Muscle layer of duodenum (tissue), 2 donors: ENCODE results near the gene SSH2.

Source experiments
- H3K27ac ChIP-seq: one replicate; pipeline ENCODE4 v1.7.0; 2013; ENCODE audit warnings: mild to moderate bottlenecking, low read length
- H3K27me3 ChIP-seq: one replicate; pipeline ENCODE4 v1.7.0; 2013; ENCODE audit warnings: low read depth, mild to moderate bottlenecking, control low read depth, low read length
- H3K36me3 ChIP-seq, 2 donors: one replicate each; pipeline ENCODE4 v1.7.0; 2013; ENCODE audit warnings: low read length in 2 of 2, control low read depth in 1 of 2, mild to moderate bottlenecking in 1 of 2; ENCODE audit not compliant: insufficient read depth in 2 of 2, control insufficient read depth in 1 of 2
- H3K4me1 ChIP-seq, 2 donors: one replicate each; pipeline ENCODE4 v1.7.0; 2013; ENCODE audit warnings: low read length in 2 of 2, mild to moderate bottlenecking in 2 of 2, control low read depth in 1 of 2, moderate library complexity in 1 of 2; ENCODE audit not compliant: insufficient read depth in 2 of 2, control insufficient read depth in 1 of 2
- H3K4me3 ChIP-seq, 2 donors: one replicate each; pipeline ENCODE4 v1.7.0; 2013; ENCODE audit warnings: low read length in 2 of 2, low read depth in 1 of 2, mild to moderate bottlenecking in 1 of 2
- H3K9me3 ChIP-seq, 2 donors: one replicate each; pipeline ENCODE4 v1.7.0; 2013; ENCODE audit warnings: low read length in 2 of 2, control low read depth in 1 of 2, mild to moderate bottlenecking in 1 of 2; ENCODE audit not compliant: control insufficient read depth in 1 of 2
- donor health status: healthy.

The SSH2 gene

DNA sequence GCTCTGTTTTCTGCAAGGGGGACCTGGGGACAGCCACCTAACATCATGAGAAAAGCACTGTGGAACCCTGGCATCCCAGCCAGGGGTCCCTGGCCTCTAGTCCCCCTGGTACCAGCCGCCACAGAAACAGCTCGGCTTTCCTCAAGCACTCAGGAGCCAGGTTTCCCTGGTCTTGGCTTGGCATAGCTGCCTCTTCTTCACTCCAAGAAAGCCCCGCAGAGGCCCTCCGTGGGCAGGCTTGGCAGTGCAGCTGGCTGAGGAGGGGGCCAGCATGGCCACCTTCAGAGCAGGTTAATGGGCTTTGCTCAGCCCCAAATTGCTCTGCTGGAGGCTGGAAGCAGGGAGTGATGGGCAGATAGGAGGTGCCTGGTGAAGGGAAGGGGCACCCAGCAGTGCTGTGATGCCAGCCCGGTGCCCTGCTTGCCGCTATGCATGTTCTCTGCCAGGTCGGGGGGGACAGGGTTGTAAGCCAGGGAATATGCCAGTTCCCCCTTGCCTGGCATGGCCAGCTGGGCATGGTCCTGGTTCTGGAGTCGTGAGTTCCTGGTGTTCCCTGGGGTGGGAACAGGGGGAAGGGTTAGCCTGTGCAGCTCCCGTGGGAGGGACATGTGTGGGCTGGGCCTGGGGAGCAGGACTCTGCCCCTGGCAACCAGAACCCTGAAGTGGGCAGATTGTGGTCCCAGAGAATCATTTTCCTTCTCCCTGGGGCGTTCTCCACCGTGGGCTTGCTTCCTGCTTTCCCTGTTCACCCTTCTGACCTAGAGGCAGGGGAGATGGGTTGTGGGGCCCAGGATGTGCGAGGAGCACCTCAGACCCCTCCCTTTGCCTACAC, 333.9 kb downstream of the SSH2 start:
- Histone ChIP-seq H3K27me3 (no peaks in the 10 kb centered on the region), H3K36me3 (no peaks in the 10 kb centered on the region), H3K27ac (no peak overlapping the region), H3K4me1 (peaks cover 10 to 30% of the 10 kb centered on the region in 2 donors), H3K9me3 (no peaks in the 10 kb centered on the region), H3K4me3 (no peak overlapping the region)

DNA sequence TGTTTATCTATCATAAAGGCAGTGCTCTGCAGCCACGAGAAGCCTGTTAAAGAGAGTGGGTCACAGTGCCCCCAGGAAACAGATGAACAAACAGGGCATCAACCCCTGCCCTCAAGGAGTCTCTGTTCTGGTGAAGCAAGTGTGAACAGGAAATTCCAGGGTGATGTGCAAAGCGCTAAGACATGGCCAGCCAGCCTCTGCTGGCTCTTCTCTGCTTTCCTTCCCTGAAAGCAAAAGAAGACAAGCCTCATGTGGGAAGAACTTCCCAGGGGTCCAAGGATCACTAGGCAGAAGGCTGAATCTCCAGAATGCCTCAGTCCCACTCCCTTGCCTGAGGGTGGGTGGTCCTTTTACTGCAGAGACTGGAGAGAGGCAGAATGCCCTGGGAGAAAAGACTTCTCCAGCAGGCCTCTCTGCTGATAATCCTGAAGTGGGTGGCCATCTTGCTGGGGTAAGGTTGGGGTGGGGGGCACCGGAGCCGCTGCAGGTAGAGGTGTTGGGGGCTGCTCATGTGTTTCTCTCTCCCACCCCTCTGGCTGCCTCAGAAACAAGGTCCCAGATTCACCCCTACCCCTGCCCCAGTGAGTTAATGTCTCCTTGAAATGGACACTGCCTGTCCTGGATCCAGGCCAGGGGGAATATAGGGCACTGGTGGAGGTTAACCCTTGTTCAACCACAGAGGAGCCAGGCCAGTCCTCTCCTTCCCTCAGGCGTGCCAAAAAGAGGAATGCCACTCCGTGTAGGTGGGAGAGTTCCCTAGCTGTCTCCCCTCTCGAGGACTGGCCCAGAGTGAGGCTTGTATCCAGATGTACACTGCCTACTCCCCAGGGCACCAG, 334.7 kb downstream of the SSH2 start:
- no peak overlapping the region for H3K27ac ChIP-seq
- no peaks in the 10 kb centered on the region for H3K36me3 ChIP-seq
- no peaks in the 10 kb centered on the region for H3K9me3 ChIP-seq
- H3K4me3 ChIP-seq = no peak overlapping the region
- no peaks in the 10 kb centered on the region for H3K27me3 ChIP-seq
- peaks cover 14 to 38% of the 10 kb centered on the region in 2 donors for H3K4me1 ChIP-seq

GRCh38 chr17:29594519-29595090, 335.4 kb downstream of the SSH2 start:
- peaks cover 20 to 45% of the 10 kb centered on the region in 2 donors for H3K4me1 ChIP-seq
- H3K27me3 ChIP-seq = no peaks in the 10 kb centered on the region
- H3K4me3 ChIP-seq = peak overlapping the region in 1 of 2 donors; percentile 78
- no peak overlapping the region for H3K27ac ChIP-seq
- no peaks in the 10 kb centered on the region for H3K36me3 ChIP-seq
- no peaks in the 10 kb centered on the region for H3K9me3 ChIP-seq

DNA sequence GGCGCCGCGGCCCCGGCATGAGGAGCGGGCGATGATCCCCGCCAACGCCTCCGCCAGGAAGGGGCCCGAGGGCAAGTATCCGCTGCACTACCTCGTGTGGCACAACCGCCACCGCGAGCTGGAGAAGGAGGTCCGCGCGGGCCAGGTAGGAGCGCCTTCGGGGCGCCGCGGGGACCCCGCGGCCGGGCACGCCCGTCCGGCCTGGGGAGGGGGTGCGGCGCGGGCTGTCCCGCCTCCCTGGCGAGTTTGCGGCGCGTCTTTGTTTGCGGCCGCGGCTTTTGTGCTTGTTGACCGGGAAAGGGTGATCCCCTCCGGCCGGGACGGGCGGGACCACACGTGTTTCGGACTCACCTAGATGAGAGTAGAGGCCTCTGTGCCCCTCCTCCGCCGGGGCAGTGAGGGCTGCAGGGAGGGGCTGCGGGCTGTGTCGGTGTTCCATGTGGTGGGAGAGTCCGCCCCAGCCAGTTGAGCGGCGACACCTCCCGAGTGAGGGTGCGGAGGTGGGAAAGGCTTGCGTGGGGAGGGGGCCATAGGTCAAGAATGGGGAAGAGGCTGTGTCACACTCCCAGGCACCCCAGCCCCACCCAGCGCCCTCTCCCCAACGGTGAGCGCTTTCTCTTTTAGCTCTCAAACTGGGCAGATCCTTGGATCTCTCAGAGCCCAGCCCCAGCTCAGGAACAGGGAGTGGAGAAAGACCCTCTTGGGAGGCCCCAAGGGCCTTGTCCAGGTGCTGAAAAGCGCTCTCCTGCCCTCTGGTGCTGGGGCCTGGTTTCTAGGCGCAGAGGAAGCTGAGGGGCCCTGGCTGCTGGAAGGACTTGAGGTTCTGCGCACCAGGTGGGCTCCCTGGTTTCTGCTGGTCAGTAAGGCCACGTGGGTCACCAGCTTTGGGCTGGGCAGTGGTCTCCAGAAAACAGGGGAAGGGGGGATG, 336.2 kb downstream of the SSH2 start:
- H3K4me3 ChIP-seq = peak overlapping the region; percentile 37 to 78
- H3K9me3 ChIP-seq = no peaks in the 10 kb centered on the region
- H3K27ac ChIP-seq = no peak overlapping the region
- H3K36me3 ChIP-seq = no peaks in the 10 kb centered on the region
- H3K4me1 ChIP-seq = peaks cover 20 to 45% of the 10 kb centered on the region in 2 donors
- no peaks in the 10 kb centered on the region for H3K27me3 ChIP-seq

- Histone ChIP-seq H3K36me3 (no peaks in the 10 kb centered on the region), H3K4me1 (peaks cover 24 to 47% of the 10 kb centered on the region in 2 donors), H3K4me3 (peak within 1 kb of the TSS; percentile 48 to 78), H3K27ac (peak within 1 kb of the TSS; percentile 60), H3K27me3 (no peaks in the 10 kb centered on the region), H3K9me3 (no peaks in the 10 kb centered on the region)
Measured at GRCh38 chr17:29592850-29593551, 337.0 kb downstream of the SSH2 start, which contains the start of gene ANKRD13B. TSS of gene ANKRD13B (plus strand) at chr17:29593132. CDS start at chr17:29593622, 490 bp downstream.

- no peaks in the 10 kb centered on the region for H3K36me3 ChIP-seq
- H3K27ac ChIP-seq = peak overlapping the region; percentile 60
- H3K4me1 ChIP-seq = peaks cover 33 to 57% of the 10 kb centered on the region in 2 donors
- peak overlapping the region; percentile 30 to 70 for H3K4me3 ChIP-seq
- H3K27me3 ChIP-seq = no peaks in the 10 kb centered on the region
- H3K9me3 ChIP-seq = no peaks in the 10 kb centered on the region
Measured at GRCh38 chr17:29591737-29592608, 338.1 kb downstream of the SSH2 start.

DNA sequence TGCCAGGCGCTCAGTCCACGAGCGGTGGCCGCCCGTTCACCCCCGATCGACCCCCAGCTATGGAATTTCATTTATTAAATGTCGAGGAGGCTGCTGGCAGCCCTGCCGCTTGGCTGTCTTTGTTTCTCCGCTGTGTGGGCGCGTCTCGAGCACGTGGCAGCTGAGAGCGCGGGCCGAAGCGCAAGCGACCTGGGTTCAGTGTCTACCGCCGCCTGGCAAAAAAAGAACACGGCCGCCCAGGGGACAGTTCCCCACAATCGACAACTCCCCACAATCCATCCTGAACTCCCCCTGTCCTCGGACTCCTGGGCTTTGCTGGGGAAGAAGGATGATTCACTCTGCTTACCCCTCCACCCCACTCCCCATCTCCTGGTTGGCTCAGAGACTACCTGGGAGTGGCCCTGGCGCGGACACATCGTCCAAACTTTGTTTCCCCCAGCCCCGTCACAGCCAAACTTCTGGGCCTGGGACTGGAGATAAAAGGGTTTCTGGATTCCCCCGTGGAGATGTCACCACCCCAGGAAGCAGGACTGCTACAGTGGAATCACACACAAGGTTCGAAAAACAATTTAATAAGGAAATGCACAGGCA, 338.8 kb downstream of the SSH2 start:
- Histone ChIP-seq H3K27me3 (no peaks in the 10 kb centered on the region), H3K36me3 (no peaks in the 10 kb centered on the region), H3K4me1 (peaks cover 37 to 62% of the 10 kb centered on the region in 2 donors), H3K27ac (no peak overlapping the region), H3K9me3 (no peaks in the 10 kb centered on the region), H3K4me3 (peak overlapping the region; percentile 30 to 70)

GRCh38 chr17:29590411-29591145, 339.4 kb downstream of the SSH2 start:
- Histone ChIP-seq H3K36me3 (no peaks in the 10 kb centered on the region), H3K4me1 (peaks cover 37 to 62% of the 10 kb centered on the region in 2 donors), H3K4me3 (peak overlapping the region; percentile 65 to 70), H3K9me3 (no peaks in the 10 kb centered on the region), H3K27ac (peak overlapping the region; percentile 56), H3K27me3 (no peaks in the 10 kb centered on the region)
